CD4-positive, alpha-beta memory T cell (primary cell): ENCODE measurements around the gene CADPS. TPM values are rescaled to one million over a fixed set of nuclear protein-coding genes. Genes with fewer than 3 reads are reported as not detected.

Experiments
- CTCF ChIA-PET: fragments of 350-600 bp; sonication (Branson Sonifier 250); formaldehyde crosslinking; loops from one replicate; lab custom pipeline; 2021; ENCODE audit warnings: inconsistent platforms; ENCODE audit not compliant: partially characterized antibody; lab: Charles Lee
- POLR2A ChIA-PET: fragments of 350-600 bp; sonication (Branson Sonifier 250); formaldehyde crosslinking; loops from one replicate; lab custom pipeline; 2021; ENCODE audit not compliant: partially characterized antibody; lab: Charles Lee
- DNase-seq, 5 donors: peaks; one replicate each; pipeline versions ENCODE4 v3.0.0 to v3.0.0-alpha.2; 2020 to 2022; ENCODE audit warnings: mixed read lengths in 1 of 5
- H3K27ac ChIP-seq: one replicate; pipeline ENCODE4 v1.7.0; 2013; ENCODE audit warnings: low read depth, low read length
- H3K27me3 ChIP-seq: 2 replicates; pipeline ENCODE4 v1.7.0; 2013; ENCODE audit warnings: mild to moderate bottlenecking, low read length, moderate library complexity; ENCODE audit not compliant: insufficient read depth
- H3K36me3 ChIP-seq: 2 replicates; pipeline ENCODE4 v1.7.0; 2013; ENCODE audit warnings: mild to moderate bottlenecking, low read length, moderate library complexity; ENCODE audit not compliant: insufficient read depth
- H3K4me1 ChIP-seq: 2 replicates; pipeline ENCODE4 v1.7.0; 2013; ENCODE audit warnings: mild to moderate bottlenecking, low read length, moderate library complexity; ENCODE audit not compliant: insufficient read depth
- H3K4me3 ChIP-seq, 2 donors: one replicate each; pipeline ENCODE4 v1.7.0; 2013; ENCODE audit warnings: low read length in 2 of 2, mild to moderate bottlenecking in 1 of 2
- H3K9me3 ChIP-seq, 2 donors: one replicate each; pipeline ENCODE4 v1.7.0; 2013; ENCODE audit warnings: low read length in 2 of 2, control low read depth in 1 of 2; ENCODE audit not compliant: control insufficient read depth in 1 of 2
- H3K27ac Mint-ChIP-seq, 7 donors: one replicate each; pipeline ENCODE4 v1.8.0; 2020 to 2021; ENCODE audit warnings: mixed read lengths in 7 of 7, mild to moderate bottlenecking in 6 of 7, inconsistent platforms in 3 of 7, moderate library complexity in 3 of 7
- H3K27me3 Mint-ChIP-seq, 2 donors: one replicate each; pipeline ENCODE4 v1.8.0; 2020 to 2021; ENCODE audit warnings: mixed read lengths in 2 of 2
- H3K36me3 Mint-ChIP-seq, 2 donors: one replicate each; pipeline ENCODE4 v1.8.0; 2020 to 2021; ENCODE audit warnings: mixed read lengths in 2 of 2, inconsistent platforms in 1 of 2, mild to moderate bottlenecking in 1 of 2
- H3K4me1 Mint-ChIP-seq, 4 donors: one replicate each; pipeline ENCODE4 v1.8.0; 2020 to 2021; ENCODE audit warnings: mixed read lengths in 4 of 4, mild to moderate bottlenecking in 1 of 4
- H3K4me3 Mint-ChIP-seq, 8 donors: one replicate each; pipeline ENCODE4 v1.8.0; 2020 to 2021; ENCODE audit warnings: mixed read lengths in 8 of 8, mild to moderate bottlenecking in 7 of 8, moderate library complexity in 6 of 8, inconsistent platforms in 3 of 8
- H3K9me3 Mint-ChIP-seq, 8 donors: one replicate each; pipeline ENCODE4 v1.8.0; 2020 to 2021; ENCODE audit warnings: mixed read lengths in 8 of 8, mild to moderate bottlenecking in 5 of 8, inconsistent platforms in 3 of 8, moderate library complexity in 1 of 8
- intact Hi-C: fragments of 100-400 bp; cut with micrococcal nuclease; formaldehyde crosslinking; loops from one replicate; pipeline ENCODE4 v1.15.1; 2023
- polyA plus RNA-seq, 2 donors: library from polyadenylated mRNA; unstranded; fragments of 300-500 nt; fragmentation: Illumina TruSeq; gene quantifications; one replicate each; pipeline ENCODE4 v1.2.3, GENCODE V29; 2021
- total RNA-seq, 2 experiments: library from RNA; stranded (reverse); gene quantifications; one replicate each; pipeline ENCODE4 v1.2.3, GENCODE V29; 2021

The CADPS gene
- total and polyA plus RNA-seq, 4 experiments from 2014 or later = not detected

DNA sequence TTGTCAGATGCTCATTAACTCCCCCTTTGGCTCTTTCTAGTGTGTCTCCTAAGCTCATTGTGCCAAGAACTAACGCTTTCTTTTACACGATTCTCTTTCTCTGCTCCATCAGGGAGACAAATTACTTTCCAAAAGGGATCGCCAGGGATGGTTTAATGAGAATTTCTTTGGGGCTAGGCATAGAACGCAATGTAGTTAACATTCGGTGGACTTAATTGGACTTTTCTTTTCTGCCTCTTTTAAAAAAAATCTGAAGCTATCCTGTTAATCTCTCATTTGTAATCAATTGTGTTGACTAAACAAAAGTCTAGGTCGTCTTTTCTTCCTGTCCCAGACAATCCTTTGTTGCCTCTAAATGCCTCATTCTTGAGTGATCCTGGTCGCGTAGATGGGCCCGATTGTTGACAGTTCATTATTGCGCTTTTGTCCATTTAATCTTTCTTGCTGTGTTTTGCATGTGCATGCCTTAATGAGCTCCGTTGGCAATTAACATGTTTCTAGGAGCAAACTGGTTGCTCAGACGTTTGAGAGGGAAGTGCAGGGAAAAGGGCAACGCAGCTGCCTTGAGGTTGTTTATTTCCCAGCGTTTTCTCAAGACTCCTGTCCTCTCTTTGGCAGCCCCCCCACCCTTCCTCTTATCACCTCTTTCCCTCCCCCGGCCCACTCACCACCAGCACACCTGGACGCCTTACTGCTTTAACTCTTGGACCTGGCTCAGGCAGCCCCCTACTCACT, 509.7 kb downstream of the CADPS start:
- DNase-seq = no peak
- Mint-ChIP-seq H3K36me3 (no peaks in the 10 kb centered on the region), H3K27me3 (peaks cover 31 to 35% of the 10 kb centered on the region in 2 donors), H3K27ac (no peak overlapping the region), H3K4me1 (peaks cover 0 to 5% (median under 1%) of the 10 kb centered on the region in 4 donors), H3K9me3 (peaks cover 0 to 7% (median 3%) of the 10 kb centered on the region in 8 donors), H3K4me3 (no peak overlapping the region)
- Histone ChIP-seq H3K4me3 (no peak overlapping the region), H3K27ac (no peak overlapping the region), H3K27me3 (peaks cover 12% of the 10 kb centered on the region), H3K4me1 (no peaks in the 10 kb centered on the region), H3K9me3 (peaks cover 0 to 3% of the 10 kb centered on the region in 2 donors), H3K36me3 (no peaks in the 10 kb centered on the region)
- POLR2A ChIA-PET = no interaction called here
- CTCF ChIA-PET = no interaction called here
- intact Hi-C loops = no loop called here

DNA sequence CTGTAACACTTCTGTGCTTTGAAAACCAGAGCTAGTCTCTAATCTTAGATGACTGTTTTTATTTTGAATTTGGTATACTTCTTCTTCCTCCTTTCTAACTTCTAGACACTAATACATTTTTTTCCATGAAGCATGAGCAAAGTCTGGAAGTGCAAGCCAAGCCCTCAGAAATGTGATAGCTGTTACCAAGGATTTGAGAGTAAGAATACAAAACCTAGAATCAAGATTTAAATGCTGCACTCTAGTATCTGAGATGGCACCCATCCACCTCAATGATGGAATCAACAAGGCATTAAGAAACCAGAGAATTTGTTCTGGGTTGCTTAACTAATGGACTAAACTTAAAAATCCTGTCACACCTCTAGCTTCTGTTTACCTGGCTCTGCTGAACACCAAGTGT, 511.0 kb downstream of the CADPS start:
- intact Hi-C loops = no loop called here
- H3K9me3 ChIP-seq = peaks cover 0 to 3% of the 10 kb centered on the region in 2 donors
- no peak overlapping the region for H3K4me3 ChIP-seq
- no peaks in the 10 kb centered on the region for H3K4me1 ChIP-seq
- H3K27me3 Mint-ChIP-seq = peaks cover 24 to 27% of the 10 kb centered on the region in 2 donors
- peaks cover 0 to 7% (median under 1%) of the 10 kb centered on the region in 8 donors for H3K9me3 Mint-ChIP-seq
- ChIA-PET POLR2A (no interaction called here), CTCF (no interaction called here)
- H3K4me1 Mint-ChIP-seq = peaks cover 0 to 5% (median 0%) of the 10 kb centered on the region in 4 donors
- peak overlapping the region in 1 of 8 donors; percentile 1 for H3K4me3 Mint-ChIP-seq
- no peaks in the 10 kb centered on the region for H3K36me3 ChIP-seq
- DNase-seq = no peak
- H3K27ac ChIP-seq = no peak overlapping the region
- no peak overlapping the region for H3K27ac Mint-ChIP-seq
- peaks cover 9% of the 10 kb centered on the region for H3K27me3 ChIP-seq
- no peaks in the 10 kb centered on the region for H3K36me3 Mint-ChIP-seq

GRCh38 chr3:62363275-62363674, 511.9 kb downstream of the CADPS start:
- Histone ChIP-seq H3K4me1 (no peaks in the 10 kb centered on the region), H3K36me3 (no peaks in the 10 kb centered on the region), H3K9me3 (peaks cover 0 to 3% of the 10 kb centered on the region in 2 donors), H3K4me3 (no peak overlapping the region), H3K27ac (no peak overlapping the region), H3K27me3 (peaks cover 7% of the 10 kb centered on the region)
- Mint-ChIP-seq H3K36me3 (no peaks in the 10 kb centered on the region), H3K4me3 (no peak overlapping the region), H3K9me3 (peaks cover 0 to 7% (median under 1%) of the 10 kb centered on the region in 8 donors), H3K27me3 (peaks cover 20% of the 10 kb centered on the region in 2 donors), H3K4me1 (no peaks in the 10 kb centered on the region), H3K27ac (no peak overlapping the region)
- intact Hi-C loops = no loop called here
- ChIA-PET POLR2A (no interaction called here), CTCF (no interaction called here)
- no peak for DNase-seq

DNA sequence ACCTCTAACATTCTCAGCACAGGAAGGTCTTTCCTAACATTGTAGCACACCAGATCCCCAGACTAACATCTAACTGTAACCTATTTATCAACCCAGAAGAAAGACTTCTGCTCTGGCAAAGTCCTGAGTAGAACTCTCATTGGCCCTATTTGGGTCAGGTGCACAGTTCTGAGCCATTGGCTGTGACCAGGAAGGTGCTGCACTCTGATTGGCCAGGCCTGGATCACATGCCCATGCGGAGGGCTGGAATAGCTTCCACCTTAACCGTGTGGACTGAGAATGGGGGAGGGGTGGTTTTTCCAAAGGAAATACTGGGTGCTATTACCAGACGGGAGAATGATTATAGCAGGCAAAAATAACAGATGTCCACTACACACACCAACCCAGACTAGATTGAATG, 513.4 kb downstream of the CADPS start:
- peaks cover 0 to 3% of the 10 kb centered on the region in 2 donors for H3K9me3 ChIP-seq
- Mint-ChIP-seq H3K27me3 (peaks cover 9% of the 10 kb centered on the region in 2 donors), H3K36me3 (no peaks in the 10 kb centered on the region), H3K4me3 (no peak overlapping the region), H3K9me3 (peaks cover 0 to 7% (median 0%) of the 10 kb centered on the region in 8 donors), H3K27ac (no peak overlapping the region), H3K4me1 (no peaks in the 10 kb centered on the region)
- no peaks in the 10 kb centered on the region for H3K4me1 ChIP-seq
- POLR2A ChIA-PET = no interaction called here
- intact Hi-C loops = no loop called here
- no peak overlapping the region for H3K27ac ChIP-seq
- no peak overlapping the region for H3K4me3 ChIP-seq
- no peak for DNase-seq
- CTCF ChIA-PET = no interaction called here
- H3K36me3 ChIP-seq = no peaks in the 10 kb centered on the region
- H3K27me3 ChIP-seq = peaks cover 7% of the 10 kb centered on the region

DNA sequence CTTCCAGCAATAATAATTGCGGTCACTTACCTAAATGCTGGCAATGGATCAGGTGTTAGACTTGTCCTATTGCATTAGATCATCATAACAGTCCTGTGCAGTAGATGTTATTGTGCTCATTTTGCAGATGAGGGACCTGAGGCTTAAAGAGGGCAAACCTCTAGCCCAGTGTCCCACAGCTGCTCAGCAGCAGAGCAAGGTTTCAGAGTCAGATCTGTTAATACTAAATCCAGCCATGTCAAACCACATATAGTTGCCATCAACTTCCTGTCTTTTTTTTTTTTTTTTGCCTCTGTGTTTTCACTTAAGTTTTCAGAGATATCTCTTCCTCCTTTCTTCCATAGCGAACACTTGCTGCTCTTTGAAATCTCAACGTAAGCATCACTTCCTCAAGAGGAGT, 514.0 kb downstream of the CADPS start:
- peaks cover 0 to 7% (median 0%) of the 10 kb centered on the region in 8 donors for H3K9me3 Mint-ChIP-seq
- ChIA-PET POLR2A (no interaction called here), CTCF (no interaction called here)
- H3K4me1 ChIP-seq = no peaks in the 10 kb centered on the region
- intact Hi-C loops = no loop called here
- no peaks in the 10 kb centered on the region for H3K36me3 Mint-ChIP-seq
- no peak for DNase-seq
- no peak overlapping the region for H3K4me3 ChIP-seq
- H3K9me3 ChIP-seq = peaks cover 0 to 3% of the 10 kb centered on the region in 2 donors
- peaks cover 6 to 9% of the 10 kb centered on the region in 2 donors for H3K27me3 Mint-ChIP-seq
- H3K4me3 Mint-ChIP-seq = no peak overlapping the region
- peaks cover 7% of the 10 kb centered on the region for H3K27me3 ChIP-seq
- no peak overlapping the region for H3K27ac Mint-ChIP-seq
- no peaks in the 10 kb centered on the region for H3K36me3 ChIP-seq
- no peaks in the 10 kb centered on the region for H3K4me1 Mint-ChIP-seq
- H3K27ac ChIP-seq = no peak overlapping the region

- Mint-ChIP-seq H3K27me3 (peaks cover 0 to under 1% of the 10 kb centered on the region in 2 donors), H3K36me3 (no peaks in the 10 kb centered on the region), H3K9me3 (peaks cover 0 to 7% (median 0%) of the 10 kb centered on the region in 8 donors), H3K4me3 (no peak overlapping the region), H3K27ac (no peak overlapping the region), H3K4me1 (no peaks in the 10 kb centered on the region)
- POLR2A ChIA-PET = no interaction called here
- peaks cover 0 to 3% of the 10 kb centered on the region in 2 donors for H3K9me3 ChIP-seq
- H3K4me1 ChIP-seq = no peaks in the 10 kb centered on the region
- no peaks in the 10 kb centered on the region for H3K36me3 ChIP-seq
- no peak overlapping the region for H3K4me3 ChIP-seq
- no peak overlapping the region for H3K27ac ChIP-seq
- no peak for DNase-seq
- no peaks in the 10 kb centered on the region for H3K27me3 ChIP-seq
- intact Hi-C loops = no loop called here
- CTCF ChIA-PET = no interaction called here
Measured at GRCh38 chr3:62359531-62359930, 515.7 kb downstream of the CADPS start.

GRCh38 chr3:62356356-62356755, 518.9 kb downstream of the CADPS start:
- H3K27ac ChIP-seq = no peak overlapping the region
- H3K4me3 ChIP-seq = no peak overlapping the region
- Mint-ChIP-seq H3K27ac (no peak overlapping the region), H3K4me1 (no peaks in the 10 kb centered on the region), H3K27me3 (no peaks in the 10 kb centered on the region), H3K9me3 (peaks cover 0 to 4% (median 0%) of the 10 kb centered on the region in 8 donors), H3K36me3 (no peaks in the 10 kb centered on the region), H3K4me3 (no peak overlapping the region)
- ChIA-PET POLR2A (no interaction called here), CTCF (no interaction called here)
- intact Hi-C loops = no loop called here
- H3K9me3 ChIP-seq = no peaks in the 10 kb centered on the region
- no peaks in the 10 kb centered on the region for H3K36me3 ChIP-seq
- no peaks in the 10 kb centered on the region for H3K4me1 ChIP-seq
- H3K27me3 ChIP-seq = no peaks in the 10 kb centered on the region
- no peak for DNase-seq
